Fibroblast of gingiva (primary cell): ENCODE measurements around the gene RNF150.
A peak's percentile ranks its signal among the peaks of the same experiment; 100 is the strongest.

Experiments
- DNase-seq: peaks from one replicate; pipeline ENCODE4 v3.0.0-alpha.2; 2011; ENCODE audit warnings: low read depth

Gene RNF150

GRCh38 chr4:140906993-140907962, 226.0 kb downstream of the RNF150 start:
- no peak for DNase-seq

GRCh38 chr4:140904904-140905303, 228.4 kb downstream of the RNF150 start:
- no peak for DNase-seq

- no peak for DNase-seq
Observed at GRCh38 chr4:140903522-140904475, 229.5 kb downstream of the RNF150 start.

- no peak for DNase-seq
Observed at GRCh38 chr4:140901736-140902336, 231.4 kb downstream of the RNF150 start.

GRCh38 chr4:140893939-140894338, 239.3 kb downstream of the RNF150 start:
- peak; percentile 89 for DNase-seq

GRCh38 chr4:140888054-140888453, 245.2 kb downstream of the RNF150 start:
- DNase-seq, result no peak

- no peak for DNase-seq
Observed at GRCh38 chr4:140887467-140887866, 245.8 kb downstream of the RNF150 start.

- DNase-seq, result peak; percentile 78
Observed at GRCh38 chr4:140884431-140885058, 248.7 kb downstream of the RNF150 start.

GRCh38 chr4:140877781-140878180, 255.5 kb downstream of the RNF150 start:
- no peak for DNase-seq

- peak; percentile 50 for DNase-seq
Observed at GRCh38 chr4:140876615-140877364, 256.5 kb downstream of the RNF150 start.

- peak; percentile 60 for DNase-seq
Observed at GRCh38 chr4:140875746-140876452, 257.4 kb downstream of the RNF150 start.

GRCh38 chr4:140874056-140874455, 259.2 kb downstream of the RNF150 start:
- DNase-seq, result no peak

- no peak for DNase-seq
Observed at GRCh38 chr4:140871368-140871767, 261.9 kb downstream of the RNF150 start.

- DNase-seq, result no peak
Observed at GRCh38 chr4:140870427-140870826, 262.8 kb downstream of the RNF150 start.

- no peak for DNase-seq
Observed at GRCh38 chr4:140869446-140869845, 263.8 kb downstream of the RNF150 start.

GRCh38 chr4:140867356-140867755, 265.9 kb downstream of the RNF150 start:
- DNase-seq, result no peak

- DNase-seq, result no peak
Observed at GRCh38 chr4:140866492-140867005, 266.7 kb downstream of the RNF150 start.

GRCh38 chr4:140865253-140866217, 267.7 kb downstream of the RNF150 start:
- no peak for DNase-seq

GRCh38 chr4:140863197-140863596, 270.1 kb downstream of the RNF150 start:
- DNase-seq, result no peak
